Endometrial microvascular endothelial cells (primary cell): ENCODE measurements around the gene FSTL4. TPM values are rescaled to one million over a fixed set of nuclear protein-coding genes. Genes with fewer than 3 reads are reported as not detected.

ENCODE experiments used
- in situ Hi-C: cut with HindIII; loops from 2 replicates; pipeline ENCODE4 v1.10.0; 2017; ENCODE audit warnings: low sequenced_read_pairs, low pct_unique_long_range_greater_than_20kb; ENCODE audit errors: inconsistent ontology term
- total RNA-seq: library from RNA; depleted of rRNA; stranded (reverse); fragments of >200 nt; gene quantifications from one replicate; pipeline ENCODE4 v1.2.3, GENCODE V29; 2015; ENCODE audit errors: inconsistent ontology term

The FSTL4 gene
- total RNA-seq, 1 donor from 2014 or later: not detected

GRCh38 chr5:133348406-133348805, 263.9 kb downstream of the FSTL4 start:
- in situ Hi-C loops: no loop called here

- in situ Hi-C loops: no loop called here
Measured at GRCh38 chr5:133347039-133347438, 265.3 kb downstream of the FSTL4 start.

DNA sequence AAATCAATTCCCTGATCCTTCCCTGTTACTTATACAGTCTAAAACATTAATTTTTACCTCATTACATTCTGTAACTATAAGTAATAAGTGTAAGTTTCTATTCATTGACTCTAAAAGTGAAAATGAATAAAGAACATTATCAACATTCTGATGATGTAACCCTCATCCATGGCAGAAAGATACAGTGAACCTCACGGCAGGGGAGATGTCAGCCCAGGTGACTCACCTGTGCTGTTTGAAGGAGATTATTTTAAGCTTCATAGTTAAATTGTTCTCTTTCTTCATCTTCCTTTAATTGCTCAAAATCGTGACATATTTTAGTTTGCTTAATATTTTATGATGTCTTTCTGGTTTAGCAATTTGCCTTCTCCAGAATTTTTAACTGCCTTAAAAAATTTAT, 268.1 kb downstream of the FSTL4 start:
- in situ Hi-C loops: no loop called here

GRCh38 chr5:133343196-133343595, 269.1 kb downstream of the FSTL4 start:
- in situ Hi-C loops: no loop called here

- in situ Hi-C loops: no loop called here
Measured at GRCh38 chr5:133341915-133342710, 270.2 kb downstream of the FSTL4 start.

GRCh38 chr5:133341296-133341695, 271.0 kb downstream of the FSTL4 start:
- in situ Hi-C loops: no loop called here

DNA sequence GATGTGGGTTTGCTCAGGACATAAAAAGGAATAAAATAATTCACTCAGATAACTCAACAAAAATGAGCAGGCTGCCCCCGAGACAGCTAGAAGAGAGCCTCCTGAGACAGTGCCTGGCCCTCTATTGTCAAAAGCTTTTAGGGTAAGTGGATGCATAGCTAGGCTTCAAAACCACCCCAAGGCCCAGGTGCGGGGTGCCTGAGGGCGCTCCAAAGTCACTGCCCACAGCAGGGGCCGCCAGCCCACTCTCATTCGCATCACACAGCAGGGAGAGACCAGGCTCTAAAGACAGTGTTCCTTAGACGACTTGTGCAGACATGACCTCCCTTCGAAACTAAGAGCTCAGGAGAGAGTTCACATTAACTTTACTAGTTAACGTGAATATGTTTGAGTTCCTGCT, 271.5 kb downstream of the FSTL4 start:
- in situ Hi-C loops: no loop called here

- in situ Hi-C loops: no loop called here
Measured at GRCh38 chr5:133340002-133340755, 272.2 kb downstream of the FSTL4 start.

DNA sequence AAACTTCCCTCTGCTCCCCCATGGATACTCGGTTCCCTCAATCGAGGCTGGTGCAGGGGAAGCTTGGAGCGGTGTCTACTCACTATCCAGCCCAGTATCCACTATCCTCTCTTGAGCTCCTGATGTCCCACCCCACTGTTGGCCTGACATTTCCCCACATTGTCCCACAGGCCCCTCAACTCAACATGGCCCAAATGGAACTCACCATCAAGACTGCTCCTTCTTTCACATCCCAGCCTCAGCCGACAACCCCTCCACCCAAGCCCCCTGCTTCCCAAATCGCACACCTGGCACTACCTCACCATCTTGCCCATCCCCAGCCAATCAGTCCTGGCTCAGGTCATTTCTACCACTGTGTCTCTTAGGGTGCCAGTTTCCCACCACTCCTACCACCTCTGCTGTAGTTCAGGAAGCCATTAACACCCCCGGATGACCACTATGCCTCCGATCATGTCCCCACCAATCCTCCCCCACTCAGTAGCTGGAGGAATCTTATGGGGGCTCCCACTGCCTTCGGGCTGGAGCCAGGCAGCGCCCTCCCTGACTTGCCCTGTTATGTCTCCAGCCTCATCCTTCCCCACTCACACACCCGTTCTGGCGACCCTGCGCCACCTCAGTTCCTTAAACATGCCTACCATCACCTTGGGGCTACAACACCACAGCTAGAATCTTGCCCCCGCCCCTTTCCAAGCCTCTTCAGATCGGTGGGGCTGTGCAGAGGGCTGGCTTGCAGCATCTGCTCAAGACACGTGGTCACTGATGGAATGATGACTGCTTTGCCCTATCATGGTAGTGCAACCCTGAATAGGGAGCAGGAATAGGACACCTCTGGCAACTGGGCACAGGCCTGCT, 273.6 kb downstream of the FSTL4 start:
- in situ Hi-C loops: no loop called here

- in situ Hi-C loops: no loop called here
Measured at GRCh38 chr5:133337795-133338445, 274.4 kb downstream of the FSTL4 start.

DNA sequence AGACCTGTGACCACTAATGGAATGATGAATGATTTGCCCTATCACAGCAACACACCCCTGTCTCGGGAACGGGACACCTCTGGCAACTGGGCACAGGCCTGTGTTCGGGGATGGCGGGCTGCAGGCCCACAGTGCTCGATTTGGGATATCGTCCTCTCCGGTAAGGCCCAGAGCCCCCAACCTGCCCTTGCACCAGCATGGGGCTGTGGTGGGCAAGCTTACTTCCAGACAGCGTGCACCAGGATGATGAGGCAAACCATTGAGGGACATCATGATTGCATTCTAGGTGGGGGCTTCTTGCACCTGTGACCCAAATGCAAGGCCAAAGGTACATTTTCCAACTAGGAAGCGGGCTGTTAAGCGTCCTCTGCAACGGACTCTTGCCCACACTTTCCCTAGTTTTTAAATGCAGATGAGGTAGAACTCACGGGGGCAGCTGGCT, 275.4 kb downstream of the FSTL4 start:
- in situ Hi-C loops: no loop called here

- in situ Hi-C loops: no loop called here
Measured at GRCh38 chr5:133336121-133336968, 276.0 kb downstream of the FSTL4 start.

DNA sequence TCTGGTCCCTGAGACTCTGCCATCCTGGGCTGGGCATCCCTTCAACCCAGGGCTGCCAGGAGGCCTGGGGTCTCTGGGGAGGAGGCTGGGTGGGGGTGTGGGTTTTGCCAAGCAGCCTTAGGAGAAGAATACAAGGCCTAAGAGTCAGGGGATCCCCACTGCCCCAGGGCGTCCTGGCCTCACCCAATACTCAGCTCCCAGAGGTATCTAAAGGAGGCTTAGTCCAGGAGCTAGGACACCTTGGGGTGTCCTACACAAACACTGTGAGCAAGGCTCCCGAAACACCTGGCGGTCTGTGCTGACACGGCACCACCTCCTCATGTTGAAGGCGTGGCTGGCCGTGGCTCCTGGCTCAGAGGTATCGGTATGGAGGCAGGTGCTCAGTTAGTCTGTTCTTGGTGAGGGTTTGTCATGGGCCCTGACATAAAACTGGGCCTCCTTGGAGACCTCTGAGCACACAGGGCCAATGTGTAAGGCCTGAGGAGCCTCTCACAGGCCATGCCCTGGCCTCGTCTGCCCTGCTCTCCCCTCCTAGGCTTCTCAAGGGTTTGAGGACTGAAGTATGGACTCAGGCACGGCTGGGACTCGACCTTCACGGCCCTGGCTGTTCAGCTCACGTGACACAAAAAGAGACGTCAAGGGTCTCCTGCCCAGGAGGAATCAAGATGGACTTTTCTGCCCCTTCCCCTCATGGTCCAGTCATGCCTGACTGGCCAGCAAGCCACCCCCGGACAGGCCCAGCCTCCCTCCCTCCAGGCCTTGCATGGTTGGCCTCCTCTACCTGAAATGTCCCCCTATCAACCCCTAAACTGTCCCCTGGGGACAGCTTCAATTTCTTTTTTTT, 277.3 kb downstream of the FSTL4 start:
- in situ Hi-C loops: no loop called here

GRCh38 chr5:133333326-133334150, 278.8 kb downstream of the FSTL4 start:
- in situ Hi-C loops: no loop called here

DNA sequence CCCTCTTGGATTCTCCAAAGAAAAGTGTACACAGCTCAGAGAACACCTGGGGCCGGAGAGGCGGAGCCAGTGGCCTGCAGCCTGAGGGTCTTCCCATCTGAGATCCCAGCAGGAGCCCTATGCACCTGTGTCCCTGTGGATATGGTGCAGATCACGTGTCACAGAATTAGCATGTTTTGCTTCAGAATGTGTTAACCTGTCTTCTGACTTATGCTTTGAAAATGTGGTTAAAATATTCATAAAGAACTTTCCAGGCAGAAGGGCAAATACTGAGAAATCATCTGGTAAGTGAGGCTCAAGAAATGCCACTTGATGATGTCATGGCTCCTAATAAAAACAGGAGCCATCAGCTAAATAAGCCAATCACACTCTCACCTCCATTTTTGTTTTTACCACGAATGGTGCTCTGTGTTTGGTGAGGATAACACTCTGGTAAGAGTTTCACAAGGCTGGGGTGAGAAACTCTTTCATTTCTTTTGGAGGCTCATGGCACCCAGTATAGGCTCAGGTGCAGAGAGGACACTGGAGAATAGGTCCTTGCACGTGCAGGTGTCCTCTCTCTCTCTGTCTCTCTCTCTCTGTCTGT, 279.8 kb downstream of the FSTL4 start:
- in situ Hi-C loops: no loop called here

- in situ Hi-C loops: no loop called here
Measured at GRCh38 chr5:133331941-133332340, 280.4 kb downstream of the FSTL4 start.
